ENCODE results near the gene CIC.
"Not testable (repeated sequence)": the region's sequence is repeated elsewhere in the genome, so short reads cannot be mapped to it uniquely, and the experiment has no call there.

The CIC gene

DNA sequence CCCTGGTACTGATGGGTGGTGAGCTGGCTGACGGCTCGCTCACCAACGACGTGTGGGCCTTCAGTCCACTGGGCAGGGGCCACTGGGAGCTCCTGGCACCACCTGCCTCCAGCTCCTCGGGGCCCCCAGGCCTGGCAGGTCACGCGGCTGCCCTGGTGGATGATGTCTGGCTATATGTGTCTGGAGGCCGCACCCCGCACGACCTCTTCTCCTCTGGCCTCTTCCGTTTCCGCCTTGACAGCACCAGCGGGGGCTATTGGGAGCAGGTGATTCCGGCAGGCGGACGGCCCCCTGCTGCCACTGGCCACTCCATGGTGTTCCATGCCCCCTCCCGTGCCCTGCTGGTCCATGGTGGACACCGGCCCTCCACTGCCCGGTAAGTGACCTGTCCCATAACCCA lies 66.9 kb downstream of the CIC start:
- no peak for DNase-seq

GRCh38 chr19:42339126-42339860 lies 70.2 kb downstream of the CIC start:
- DNase-seq, result not testable (repeated sequence)

DNA sequence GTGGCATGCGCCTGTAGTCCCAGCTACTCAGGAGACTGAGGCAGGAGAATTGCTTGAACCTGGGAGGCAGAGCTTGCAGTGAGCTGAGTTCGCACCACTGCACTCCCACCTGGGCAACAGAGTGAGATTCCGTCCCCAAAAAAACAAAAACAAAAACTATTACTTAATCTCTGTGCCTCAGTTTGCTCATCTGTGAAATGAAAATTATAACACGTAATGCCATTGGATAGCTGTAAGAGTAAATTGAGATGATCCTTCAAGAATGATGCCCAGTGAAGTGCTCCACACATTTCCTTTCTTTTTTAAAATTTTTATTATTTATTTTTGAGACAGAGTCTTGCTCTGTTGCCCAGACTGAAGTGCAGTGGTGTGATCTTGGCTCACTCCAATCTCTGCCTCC lies 70.9 kb downstream of the CIC start:
- DNase-seq, result not testable (repeated sequence)

GRCh38 chr19:42343344-42344110 lies 74.5 kb downstream of the CIC start:
- no peak for DNase-seq

DNA sequence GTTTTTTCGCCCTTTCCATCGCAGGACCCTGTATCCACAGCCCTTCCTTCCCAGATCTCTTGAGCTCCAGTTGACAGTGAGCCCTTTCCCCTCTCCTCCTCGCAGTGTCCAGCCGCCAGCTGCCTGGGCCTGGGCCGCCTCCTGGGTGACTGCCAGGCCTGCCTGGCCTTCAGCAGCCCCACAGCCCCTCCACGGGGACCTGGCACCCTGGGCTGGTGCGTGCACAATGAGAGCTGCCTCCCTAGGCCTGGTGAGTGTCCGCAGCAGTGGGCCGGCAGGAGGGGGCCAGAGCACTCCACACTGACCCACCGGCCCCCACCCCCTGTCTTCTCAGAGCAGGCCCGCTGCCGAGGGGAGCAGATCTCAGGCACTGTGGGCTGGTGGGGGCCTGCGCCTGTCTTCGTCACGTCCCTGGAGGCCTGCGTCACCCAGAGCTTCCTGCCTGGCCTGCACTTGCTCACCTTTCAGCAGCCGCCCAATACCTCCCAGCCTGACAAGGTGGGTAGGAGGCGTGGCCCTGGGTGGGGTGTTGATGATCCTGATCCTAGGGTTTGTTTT lies 75.4 kb downstream of the CIC start:
- DNase-seq, result no peak
